ENCODE measurements around the gene S100A3.

DNA sequence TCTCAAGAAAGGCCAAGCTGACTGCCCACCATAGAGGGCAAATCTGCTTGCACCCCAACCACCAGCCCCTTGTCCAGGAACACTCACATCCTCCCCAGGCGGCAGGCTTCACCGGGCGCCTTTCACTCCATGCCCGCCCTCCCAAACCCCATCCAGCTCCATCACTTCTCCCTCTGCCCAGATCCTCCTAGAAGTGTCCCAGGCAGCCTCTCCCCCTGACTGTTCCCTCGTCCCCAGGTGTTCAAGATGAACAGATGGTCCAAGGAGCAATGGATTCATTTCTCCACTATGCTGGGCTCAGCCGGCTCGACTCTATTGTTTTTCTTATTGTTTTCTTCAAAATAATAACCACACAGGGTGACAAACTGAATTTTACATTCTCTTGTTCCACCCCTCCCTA lies 35.4 kb downstream of the S100A3 start:
- TF ChIP-seq RELA (CRISPR knock-in tag; IDR thresholded peaks at IDR 0.05; ENCODE audit: borderline replicate concordance) (no peak), ETV6 (CRISPR knock-in tag; IDR thresholded peaks at IDR 0.05) (no peak), MXD4 (CRISPR knock-in tag; IDR thresholded peaks at IDR 0.05; ENCODE audit: borderline replicate concordance) (no peak), ZNF281 (CRISPR knock-in tag; IDR thresholded peaks at IDR 0.05) (no peak), NR3C1 (CRISPR knock-in tag; conservative IDR thresholded peaks at IDR 0.05; ENCODE audit: low read depth) (no peak), CREM (CRISPR knock-in tag; IDR thresholded peaks at IDR 0.05) (no peak), MYBL2 (CRISPR knock-in tag; IDR thresholded peaks at IDR 0.05) (no peak), ZNF121 (CRISPR knock-in tag; IDR thresholded peaks at IDR 0.05) (no peak), CBFB (CRISPR knock-in tag; IDR thresholded peaks at IDR 0.05; ENCODE audit: low read depth) (no peak), FOXP1 (CRISPR knock-in tag; IDR thresholded peaks at IDR 0.05; ENCODE audit: borderline replicate concordance) (no peak)
- TF ChIP-seq, protein P1, sequence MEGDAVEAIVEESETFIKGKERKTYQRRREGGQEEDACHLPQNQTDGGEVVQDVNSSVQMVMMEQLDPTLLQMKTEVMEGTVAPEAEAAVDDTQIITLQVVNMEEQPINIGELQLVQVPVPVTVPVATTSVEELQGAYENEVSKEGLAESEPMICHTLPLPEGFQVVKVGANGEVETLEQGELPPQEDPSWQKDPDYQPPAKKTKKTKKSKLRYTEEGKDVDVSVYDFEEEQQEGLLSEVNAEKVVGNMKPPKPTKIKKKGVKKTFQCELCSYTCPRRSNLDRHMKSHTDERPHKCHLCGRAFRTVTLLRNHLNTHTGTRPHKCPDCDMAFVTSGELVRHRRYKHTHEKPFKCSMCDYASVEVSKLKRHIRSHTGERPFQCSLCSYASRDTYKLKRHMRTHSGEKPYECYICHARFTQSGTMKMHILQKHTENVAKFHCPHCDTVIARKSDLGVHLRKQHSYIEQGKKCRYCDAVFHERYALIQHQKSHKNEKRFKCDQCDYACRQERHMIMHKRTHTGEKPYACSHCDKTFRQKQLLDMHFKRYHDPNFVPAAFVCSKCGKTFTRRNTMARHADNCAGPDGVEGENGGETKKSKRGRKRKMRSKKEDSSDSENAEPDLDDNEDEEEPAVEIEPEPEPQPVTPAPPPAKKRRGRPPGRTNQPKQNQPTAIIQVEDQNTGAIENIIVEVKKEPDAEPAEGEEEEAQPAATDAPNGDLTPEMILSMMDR (IDR thresholded peaks at IDR 0.05): no peak
- TF ChIP-seq, protein P2, sequence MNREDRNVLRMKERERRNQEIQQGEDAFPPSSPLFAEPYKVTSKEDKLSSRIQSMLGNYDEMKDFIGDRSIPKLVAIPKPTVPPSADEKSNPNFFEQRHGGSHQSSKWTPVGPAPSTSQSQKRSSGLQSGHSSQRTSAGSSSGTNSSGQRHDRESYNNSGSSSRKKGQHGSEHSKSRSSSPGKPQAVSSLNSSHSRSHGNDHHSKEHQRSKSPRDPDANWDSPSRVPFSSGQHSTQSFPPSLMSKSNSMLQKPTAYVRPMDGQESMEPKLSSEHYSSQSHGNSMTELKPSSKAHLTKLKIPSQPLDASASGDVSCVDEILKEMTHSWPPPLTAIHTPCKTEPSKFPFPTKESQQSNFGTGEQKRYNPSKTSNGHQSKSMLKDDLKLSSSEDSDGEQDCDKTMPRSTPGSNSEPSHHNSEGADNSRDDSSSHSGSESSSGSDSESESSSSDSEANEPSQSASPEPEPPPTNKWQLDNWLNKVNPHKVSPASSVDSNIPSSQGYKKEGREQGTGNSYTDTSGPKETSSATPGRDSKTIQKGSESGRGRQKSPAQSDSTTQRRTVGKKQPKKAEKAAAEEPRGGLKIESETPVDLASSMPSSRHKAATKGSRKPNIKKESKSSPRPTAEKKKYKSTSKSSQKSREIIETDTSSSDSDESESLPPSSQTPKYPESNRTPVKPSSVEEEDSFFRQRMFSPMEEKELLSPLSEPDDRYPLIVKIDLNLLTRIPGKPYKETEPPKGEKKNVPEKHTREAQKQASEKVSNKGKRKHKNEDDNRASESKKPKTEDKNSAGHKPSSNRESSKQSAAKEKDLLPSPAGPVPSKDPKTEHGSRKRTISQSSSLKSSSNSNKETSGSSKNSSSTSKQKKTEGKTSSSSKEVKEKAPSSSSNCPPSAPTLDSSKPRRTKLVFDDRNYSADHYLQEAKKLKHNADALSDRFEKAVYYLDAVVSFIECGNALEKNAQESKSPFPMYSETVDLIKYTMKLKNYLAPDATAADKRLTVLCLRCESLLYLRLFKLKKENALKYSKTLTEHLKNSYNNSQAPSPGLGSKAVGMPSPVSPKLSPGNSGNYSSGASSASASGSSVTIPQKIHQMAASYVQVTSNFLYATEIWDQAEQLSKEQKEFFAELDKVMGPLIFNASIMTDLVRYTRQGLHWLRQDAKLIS (CRISPR knock-in tag; IDR thresholded peaks at IDR 0.05; ENCODE audit: borderline replicate concordance): no peak
- TF ChIP-seq, protein P3, sequence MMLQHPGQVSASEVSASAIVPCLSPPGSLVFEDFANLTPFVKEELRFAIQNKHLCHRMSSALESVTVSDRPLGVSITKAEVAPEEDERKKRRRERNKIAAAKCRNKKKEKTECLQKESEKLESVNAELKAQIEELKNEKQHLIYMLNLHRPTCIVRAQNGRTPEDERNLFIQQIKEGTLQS (CRISPR knock-in tag; conservative IDR thresholded peaks at IDR 0.05): no peak
